Thyroid gland (tissue), 4 donors: ENCODE measurements around the gene POT1. TPM values are rescaled to one million over a fixed set of nuclear protein-coding genes. Genes with fewer than 3 reads are reported as not detected.
A peak's percentile ranks its signal among the peaks of the same experiment; 100 is the strongest.

Source experiments
- DNase-seq, 2 donors: peaks; one replicate each; pipeline ENCODE4 v3.0.0-alpha.2; 2019
- H3K27ac ChIP-seq, 3 donors: fragments of 200-600 bp; sonication (generic); 1 replicate in 2 of 3; 2 replicates in 1 of 3; pipeline ENCODE4 v1.5.1; 2016 to 2019; ENCODE audit warnings: mild to moderate bottlenecking in 1 of 3, moderate library complexity in 1 of 3
- H3K27me3 ChIP-seq: fragments of 200-600 bp; sonication (generic); one replicate; pipeline ENCODE4 v1.5.1; 2019
- H3K36me3 ChIP-seq, 2 donors: fragments of 200-600 bp; sonication (generic); one replicate each; pipeline ENCODE4 v1.5.1; 2016 to 2019
- H3K4me1 ChIP-seq, 2 donors: fragments of 200-600 bp; sonication (generic); one replicate each; pipeline ENCODE4 v1.5.1; 2017 to 2019
- H3K4me3 ChIP-seq, 3 donors: fragments of 200-600 bp; sonication (generic); replicated peaks in 1 of 3; 1 replicate in 2 of 3; 2 replicates in 1 of 3; pipeline ENCODE4 v1.5.1; 2016; ENCODE audit warnings: mild to moderate bottlenecking in 1 of 3
- H3K9me3 ChIP-seq: fragments of 200-600 bp; sonication (generic); one replicate; pipeline ENCODE4 v1.5.1; 2017
- POLR2A ChIP-seq, 2 donors: fragments of 450-650 bp; IDR thresholded peaks; one replicate each; pipeline ENCODE4 v1.6.1; 2017; ENCODE audit warnings: antibody characterized with exemption in 2 of 2, mild to moderate bottlenecking in 2 of 2, moderate library complexity in 1 of 2
- WGBS, 2 donors: methylation state at CpG; one replicate each; pipeline ENCODE4 v1.1.5; 2017; 5-methylcytosine and 5-hydroxymethylcytosine counted together
- intact Hi-C: fragments of 100-400 bp; cut with DNase I; formaldehyde crosslinking; loops from one replicate; pipeline ENCODE4 v1.15.1; 2023
- total RNA-seq, 4 donors: library from RNA; depleted of rRNA; stranded (reverse); fragments of >200 nt; gene quantifications; one replicate each; pipeline ENCODE4 v1.2.3, GENCODE V29; 2016
- TF ChIP-seq, protein P1 (sequence below), 6 experiments: fragments of 200-600 bp in 3 of 6; fragments of 450-650 bp in 3 of 6; sonication (generic) in 3 of 6; IDR thresholded peaks; one replicate each; pipeline ENCODE4 v1.5.1; 2016 to 2019; ENCODE audit warnings: antibody characterized with exemption in 6 of 6, mild to moderate bottlenecking in 2 of 6, inconsistent platforms in 1 of 6, moderate library complexity in 1 of 6

POT1 gene
- total RNA-seq, 4 donors from 2014 or later, result 30.6 to 48.4 (median 35.4) TPM

DNA sequence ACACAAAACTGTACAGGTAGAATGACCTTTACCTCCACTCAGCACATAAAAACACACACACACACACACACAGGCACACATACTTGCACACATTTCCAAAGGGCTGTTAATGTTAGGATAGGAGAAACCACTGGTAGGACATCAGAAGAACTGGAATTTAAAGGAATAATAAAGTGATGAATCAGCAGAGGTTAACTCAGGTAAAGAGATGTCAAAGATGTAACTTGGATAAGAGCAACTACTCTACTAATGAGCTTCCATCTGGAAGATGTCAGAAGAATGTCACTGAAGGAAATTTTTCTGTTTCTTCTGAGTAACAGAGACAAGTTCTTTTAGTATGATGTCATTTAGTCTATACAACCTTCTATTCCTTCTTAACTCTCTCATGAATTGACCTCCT lies 137.6 kb downstream of the POT1 start:
- TF ChIP-seq, protein P1, sequence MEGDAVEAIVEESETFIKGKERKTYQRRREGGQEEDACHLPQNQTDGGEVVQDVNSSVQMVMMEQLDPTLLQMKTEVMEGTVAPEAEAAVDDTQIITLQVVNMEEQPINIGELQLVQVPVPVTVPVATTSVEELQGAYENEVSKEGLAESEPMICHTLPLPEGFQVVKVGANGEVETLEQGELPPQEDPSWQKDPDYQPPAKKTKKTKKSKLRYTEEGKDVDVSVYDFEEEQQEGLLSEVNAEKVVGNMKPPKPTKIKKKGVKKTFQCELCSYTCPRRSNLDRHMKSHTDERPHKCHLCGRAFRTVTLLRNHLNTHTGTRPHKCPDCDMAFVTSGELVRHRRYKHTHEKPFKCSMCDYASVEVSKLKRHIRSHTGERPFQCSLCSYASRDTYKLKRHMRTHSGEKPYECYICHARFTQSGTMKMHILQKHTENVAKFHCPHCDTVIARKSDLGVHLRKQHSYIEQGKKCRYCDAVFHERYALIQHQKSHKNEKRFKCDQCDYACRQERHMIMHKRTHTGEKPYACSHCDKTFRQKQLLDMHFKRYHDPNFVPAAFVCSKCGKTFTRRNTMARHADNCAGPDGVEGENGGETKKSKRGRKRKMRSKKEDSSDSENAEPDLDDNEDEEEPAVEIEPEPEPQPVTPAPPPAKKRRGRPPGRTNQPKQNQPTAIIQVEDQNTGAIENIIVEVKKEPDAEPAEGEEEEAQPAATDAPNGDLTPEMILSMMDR (IDR thresholded peaks at IDR 0.05), result no peak
- TF ChIP-seq POLR2A (IDR thresholded peaks at IDR 0.05), result no peak
- DNase-seq, result no peak
- intact Hi-C loops, result no loop called here
- Histone ChIP-seq H3K4me1 (no peaks in the 10 kb centered on the region), H3K36me3 (no peaks in the 10 kb centered on the region), H3K27me3 (no peaks in the 10 kb centered on the region), H3K27ac (no peak overlapping the region), H3K9me3 (no peaks in the 10 kb centered on the region), H3K4me3 (no peak overlapping the region)

- no peak overlapping the region for H3K4me3 ChIP-seq
- TF ChIP-seq, protein P1 (IDR thresholded peaks at IDR 0.05), result no peak
- TF ChIP-seq POLR2A (IDR thresholded peaks at IDR 0.05), result no peak
- no peak for DNase-seq
- no peaks in the 10 kb centered on the region for H3K4me1 ChIP-seq
- no peaks in the 10 kb centered on the region for H3K36me3 ChIP-seq
- no peak overlapping the region for H3K27ac ChIP-seq
- intact Hi-C loops, result no loop called here
- 67 to 73% methylated on average over 4 of the region's 4 CpGs for WGBS, 2 donors
- no peaks in the 10 kb centered on the region for H3K9me3 ChIP-seq
- no peaks in the 10 kb centered on the region for H3K27me3 ChIP-seq
Measured at GRCh38 chr7:124791426-124791825, 138.2 kb downstream of the POT1 start.

- no peaks in the 10 kb centered on the region for H3K4me1 ChIP-seq
- H3K27ac ChIP-seq, result no peak overlapping the region
- no peaks in the 10 kb centered on the region for H3K9me3 ChIP-seq
- no peak overlapping the region for H3K4me3 ChIP-seq
- TF ChIP-seq, protein P1 (IDR thresholded peaks at IDR 0.05), result no peak
- no peak for TF ChIP-seq POLR2A (IDR thresholded peaks at IDR 0.05)
- DNase-seq, result no peak
- WGBS, 2 donors, result 42 to 47% methylated on average over 6 of the region's 6 CpGs
- H3K36me3 ChIP-seq, result no peaks in the 10 kb centered on the region
- H3K27me3 ChIP-seq, result no peaks in the 10 kb centered on the region
- intact Hi-C loops, result no loop called here
Measured at GRCh38 chr7:124790645-124791044, 139.0 kb downstream of the POT1 start.

DNA sequence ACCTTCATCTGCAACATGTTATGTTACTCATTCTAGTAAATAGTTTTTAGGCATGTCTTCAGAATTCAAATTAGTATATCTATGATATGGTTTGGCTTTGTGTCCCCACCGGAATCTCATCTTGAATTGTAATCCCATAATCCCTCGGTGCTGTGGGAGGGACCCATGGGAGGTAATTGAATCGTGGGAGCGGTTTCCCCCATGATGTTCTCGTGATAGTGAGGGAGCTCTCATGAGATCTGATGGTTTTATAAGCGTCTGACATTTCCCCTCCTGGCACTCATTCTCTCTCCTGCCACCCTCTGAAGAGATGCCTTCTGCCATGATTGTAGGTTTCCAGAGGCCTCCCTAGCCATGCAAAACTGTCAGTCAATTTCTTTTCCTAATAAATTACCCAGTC lies 143.6 kb downstream of the POT1 start:
- Histone ChIP-seq H3K4me3 (no peak overlapping the region), H3K27me3 (no peaks in the 10 kb centered on the region), H3K4me1 (peaks cover 0 to 4% of the 10 kb centered on the region in 2 donors), H3K36me3 (no peaks in the 10 kb centered on the region), H3K9me3 (no peaks in the 10 kb centered on the region), H3K27ac (no peak overlapping the region)
- 73 to 74% methylated on average over 6 of the region's 6 CpGs for WGBS, 2 donors
- intact Hi-C loops, result no loop called here
- DNase-seq, result no peak
- no peak for TF ChIP-seq POLR2A (IDR thresholded peaks at IDR 0.05)
- TF ChIP-seq, protein P1 (IDR thresholded peaks at IDR 0.05), result no peak

DNA sequence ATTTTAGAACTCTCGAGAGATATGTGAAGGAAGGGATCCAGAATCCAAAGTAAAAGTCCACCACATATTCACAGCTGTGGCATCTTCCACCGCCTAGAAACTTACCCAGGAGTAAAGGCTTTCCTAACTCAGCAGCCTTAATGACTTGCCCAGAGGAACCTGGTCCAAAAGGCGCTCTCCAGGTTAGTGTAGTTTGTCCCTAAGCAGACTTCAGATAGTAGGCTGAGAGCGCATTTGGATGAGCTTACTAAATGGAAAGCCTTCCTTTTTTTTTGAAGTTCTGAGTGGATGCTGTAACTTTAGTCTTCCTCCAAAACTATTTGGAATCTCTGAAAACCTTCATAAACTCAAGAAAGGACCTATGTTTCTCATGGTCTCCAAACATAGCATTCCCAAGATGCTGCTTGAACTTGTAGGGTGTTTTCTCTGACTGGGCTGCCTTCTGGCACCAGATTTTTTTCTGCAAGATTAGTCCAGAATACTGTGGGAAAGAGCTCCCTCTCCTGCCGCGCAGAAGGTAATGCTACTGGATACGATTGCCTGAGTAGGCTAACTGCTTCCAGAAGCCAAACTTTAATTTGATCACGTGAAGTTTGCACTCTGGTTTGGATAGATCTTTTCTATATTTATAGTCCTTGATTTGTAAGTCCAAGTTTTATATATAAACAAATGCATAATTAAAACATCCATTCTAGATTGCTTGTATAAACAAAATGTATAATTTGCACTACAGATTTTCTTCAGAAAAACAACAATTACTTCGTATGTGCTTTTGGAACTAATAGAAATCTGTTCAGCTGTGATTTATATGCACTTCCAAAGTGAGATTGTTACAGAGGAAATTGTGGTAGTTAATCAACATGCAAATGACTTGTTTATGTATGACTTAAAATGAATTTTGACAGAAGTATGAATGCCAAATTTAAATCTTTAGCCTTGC lies 144.5 kb downstream of the POT1 start:
- H3K9me3 ChIP-seq, result no peaks in the 10 kb centered on the region
- DNase-seq, result peak; percentile 40 to 58
- no peak overlapping the region for H3K27ac ChIP-seq
- no peaks in the 10 kb centered on the region for H3K27me3 ChIP-seq
- peaks cover 0 to 4% of the 10 kb centered on the region in 2 donors for H3K4me1 ChIP-seq
- TF ChIP-seq POLR2A (IDR thresholded peaks at IDR 0.05), result no peak
- TF ChIP-seq, protein P1 (IDR thresholded peaks at IDR 0.05), result peak in 4 of 6 experiments; percentile 36 to 85 (median 79)
- no peaks in the 10 kb centered on the region for H3K36me3 ChIP-seq
- intact Hi-C loops, result no loop called here
- WGBS, 2 donors, result 48 to 49% methylated on average over 9 of the region's 9 CpGs
- no peak overlapping the region for H3K4me3 ChIP-seq
